Stomach (tissue), 4 donors: ENCODE results near the gene TFDP2.

Experiments used
- CTCF ChIP-seq, 7 experiments: fragments of 450-650 bp in 4 of 7; fragments of 200-600 bp in 3 of 7; sonication (generic) in 3 of 7; IDR thresholded peaks; one replicate each; pipeline ENCODE4 v1.5.1; 2016 to 2019; ENCODE audit warnings: antibody characterized with exemption in 7 of 7, control low read depth in 2 of 7, mild to moderate bottlenecking in 1 of 7
- POLR2A ChIP-seq, 4 donors: fragments of 450-650 bp; IDR thresholded peaks; one replicate each; pipeline ENCODE4 v1.6.1; 2016; ENCODE audit warnings: antibody characterized with exemption in 4 of 4, control low read depth in 2 of 4, mild to moderate bottlenecking in 1 of 4, moderate library complexity in 1 of 4
- POLR2AphosphoS5 ChIP-seq, 3 donors: sonication (generic); formaldehyde crosslinking; IDR thresholded peaks; one replicate each; pipeline ENCODE4 v1.6.1; 2016; ENCODE audit warnings: antibody characterized with exemption in 3 of 3

DNA sequence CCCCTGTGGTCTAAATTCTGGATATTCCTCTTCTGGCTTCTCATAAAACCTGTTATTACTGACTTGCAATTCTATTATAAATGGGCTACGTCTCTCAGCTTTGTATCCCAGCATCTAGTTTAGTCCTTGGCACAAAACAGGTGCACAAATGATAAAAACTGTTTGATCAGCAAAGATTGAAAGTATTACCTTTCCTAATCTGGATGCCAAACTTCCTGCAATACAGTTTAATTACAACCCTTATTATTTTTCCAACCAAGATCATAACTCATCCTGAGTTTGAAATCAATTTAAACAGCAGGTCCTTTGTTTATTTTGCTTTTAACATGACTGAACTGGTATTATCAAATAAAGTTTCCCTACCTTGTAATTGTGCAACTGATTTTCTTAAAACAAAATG, 140.3 kb downstream of the TFDP2 start:
- TF ChIP-seq POLR2A (IDR thresholded peaks at IDR 0.05): no peak
- no peak for TF ChIP-seq POLR2AphosphoS5 (IDR thresholded peaks at IDR 0.05)
- no peak for TF ChIP-seq CTCF (IDR thresholded peaks at IDR 0.05)
